Activated CD4-positive, alpha-beta memory T cell treated with anti-CD3 and anti-CD28 coated beads for 36 hours (primary cell): Measurements from ENCODE around the gene C19orf12. TPM values are rescaled to one million over a fixed set of nuclear protein-coding genes. Genes with fewer than 3 reads are reported as not detected.
"Not testable (repeated sequence)": the region's sequence is repeated elsewhere in the genome, so short reads cannot be mapped to it uniquely, and the experiment has no call there.

ENCODE experiments used
- CTCF ChIA-PET: fragments of 350-600 bp; sonication (Branson Sonifier 250); formaldehyde crosslinking; loops from one replicate; lab custom pipeline; 2021; ENCODE audit warnings: antibody characterized with exemption, inconsistent platforms; lab: Charles Lee
- POLR2A ChIA-PET: fragments of 350-600 bp; sonication (Branson Sonifier 250); formaldehyde crosslinking; loops from one replicate; lab custom pipeline; 2021; ENCODE audit warnings: antibody characterized with exemption; lab: Charles Lee
- DNase-seq: peaks from one replicate; pipeline ENCODE4 v3.0.0-alpha.2; 2020
- H3K27ac Mint-ChIP-seq: one replicate; pipeline ENCODE4 v1.8.0; 2021; ENCODE audit warnings: mixed read lengths
- H3K27me3 Mint-ChIP-seq: one replicate; pipeline ENCODE4 v1.8.0; 2021; ENCODE audit warnings: mixed read lengths
- H3K36me3 Mint-ChIP-seq: one replicate; pipeline ENCODE4 v1.8.0; 2021; ENCODE audit warnings: mixed read lengths
- H3K4me1 Mint-ChIP-seq: one replicate; pipeline ENCODE4 v1.8.0; 2021; ENCODE audit warnings: low read depth, mixed read lengths
- H3K4me3 Mint-ChIP-seq: one replicate; pipeline ENCODE4 v1.8.0; 2021; ENCODE audit warnings: mild to moderate bottlenecking, mixed read lengths
- H3K9me3 Mint-ChIP-seq: one replicate; pipeline ENCODE4 v1.8.0; 2021; ENCODE audit warnings: mixed read lengths
- intact Hi-C: fragments of 100-400 bp; cut with micrococcal nuclease; formaldehyde crosslinking; loops from one replicate; pipeline ENCODE4 v1.15.1; 2023
- total RNA-seq, 2 experiments: library from RNA; stranded (reverse); gene quantifications; one replicate each; pipeline ENCODE4 v1.2.3, GENCODE V29; 2021

Gene C19orf12
- total RNA-seq, 2 experiments from 2014 or later: 32.6 to 32.8 TPM

- no peak overlapping the region for H3K4me3 Mint-ChIP-seq
- H3K27me3 Mint-ChIP-seq: peaks cover 18% of the 10 kb centered on the region
- no peaks in the 10 kb centered on the region for H3K9me3 Mint-ChIP-seq
- intact Hi-C loops: no loop called here
- H3K4me1 Mint-ChIP-seq: peaks cover 3% of the 10 kb centered on the region
- ChIA-PET POLR2A (no interaction called here), CTCF (interaction anchor here (1.3 to 2.7 kb wide), 4 partner anchors 8 to 148 kb away, joined by 3 to 23 read pairs (median 6); no protein-coding TSS in a partner anchor)
- peak; percentile 30 for DNase-seq
- H3K27ac Mint-ChIP-seq: no peak overlapping the region
- H3K36me3 Mint-ChIP-seq: no peaks in the 10 kb centered on the region
Measured at GRCh38 chr19:29724102-29724641, 9.1 kb upstream of the C19orf12 start.

- Mint-ChIP-seq H3K27me3 (no peaks in the 10 kb centered on the region), H3K27ac (no peak overlapping the region), H3K36me3 (peaks cover 10% of the 10 kb centered on the region), H3K4me3 (no peak overlapping the region), H3K9me3 (no peaks in the 10 kb centered on the region), H3K4me1 (peaks cover 32% of the 10 kb centered on the region)
- intact Hi-C loops: loop anchor here (10.0 kb wide), 1 partner anchor 192 kb away; the partner anchor contains the start of gene VSTM2B
- POLR2A ChIA-PET: interaction anchor here (0.6 to 2.8 kb wide), 6 partner anchors 14 to 121 kb away, joined by 3 to 19 read pairs (median 5); partner anchors contain the start of gene POP4
- DNase-seq: no peak
- CTCF ChIA-PET: interaction anchor here (0.8 to 8.5 kb wide), 37 partner anchors 9 to 1640 kb away, joined by 3 to 192 read pairs (median 6); partner anchors contain the start of genes PLEKHF1 and POP4
Measured at GRCh38 chr19:29717051-29717450, 2.0 kb upstream of the C19orf12 start.

- Mint-ChIP-seq H3K4me3 (peak overlapping the region; percentile 87), H3K4me1 (peaks cover 41% of the 10 kb centered on the region), H3K9me3 (no peaks in the 10 kb centered on the region), H3K27ac (peak overlapping the region; percentile 98), H3K27me3 (no peaks in the 10 kb centered on the region), H3K36me3 (peaks cover 12% of the 10 kb centered on the region)
- POLR2A ChIA-PET: interaction anchor here (0.6 to 2.8 kb wide), 15 partner anchors 8 to 226 kb away, joined by 3 to 19 read pairs (median 4); partner anchors contain the start of genes PLEKHF1, POP4 and URI1
- CTCF ChIA-PET: interaction anchor here (0.7 to 8.5 kb wide), 46 partner anchors 9 to 1641 kb away, joined by 3 to 192 read pairs (median 6); partner anchors contain the start of genes PLEKHF1, POP4 and URI1
- intact Hi-C loops: loop anchor here (1.0 to 10.0 kb wide), 5 partner anchors 22 to 191 kb away; partner anchors contain the start of genes POP4 and VSTM2B
- no peak for DNase-seq
Measured at GRCh38 chr19:29715701-29716581, 880 bp upstream of the C19orf12 start.

GRCh38 chr19:29714371-29714952, 599 bp downstream of the C19orf12 start:
- Mint-ChIP-seq H3K27ac (peak overlapping the region; percentile 81), H3K27me3 (no peaks in the 10 kb centered on the region), H3K4me1 (peaks cover 49% of the 10 kb centered on the region), H3K4me3 (peak overlapping the region; percentile 85), H3K36me3 (peaks cover 12% of the 10 kb centered on the region), H3K9me3 (no peaks in the 10 kb centered on the region)
- ChIA-PET POLR2A (interaction anchor here (0.7 to 2.8 kb wide), 11 partner anchors 8 to 187 kb away, joined by 3 to 19 read pairs (median 5); partner anchors contain the start of gene POP4), CTCF (interaction anchor here (0.6 to 8.5 kb wide), 11 partner anchors 16 to 106 kb away, joined by 3 to 192 read pairs (median 8); partner anchors contain the start of genes PLEKHF1 and POP4)
- DNase-seq: no peak
- intact Hi-C loops: loop anchor here (1.0 to 10.0 kb wide), 3 partner anchors 9 to 190 kb away; partner anchors contain the start of gene VSTM2B

GRCh38 chr19:29712744-29713516, 2.1 kb downstream of the C19orf12 start:
- Mint-ChIP-seq H3K4me1 (peaks cover 55% of the 10 kb centered on the region), H3K27me3 (no peaks in the 10 kb centered on the region), H3K27ac (peak overlapping the region; percentile 81), H3K9me3 (no peaks in the 10 kb centered on the region), H3K4me3 (peak overlapping the region; percentile 85), H3K36me3 (peaks cover 14% of the 10 kb centered on the region)
- intact Hi-C loops: loop anchor here (10.0 kb wide), 1 partner anchor 188 kb away; the partner anchor contains the start of gene VSTM2B
- DNase-seq: no peak
- ChIA-PET POLR2A (interaction anchor here (0.7 to 2.1 kb wide), 6 partner anchors 40 to 107 kb away, joined by 3 to 6 read pairs (median 4); partner anchors contain the start of gene POP4), CTCF (interaction anchor here (1.3 to 8.5 kb wide), 8 partner anchors 17 to 104 kb away, joined by 3 to 192 read pairs (median 10); partner anchors contain the start of genes PLEKHF1 and POP4)

- peaks cover 20% of the 10 kb centered on the region for H3K36me3 Mint-ChIP-seq
- no peaks in the 10 kb centered on the region for H3K27me3 Mint-ChIP-seq
- POLR2A ChIA-PET: interaction anchor here (0.7 to 2.1 kb wide), 2 partner anchors 46 to 106 kb away, joined by 3 to 6 read pairs; partner anchors contain the start of genes PLEKHF1 and POP4
- H3K4me1 Mint-ChIP-seq: peaks cover 53% of the 10 kb centered on the region
- no peak overlapping the region for H3K4me3 Mint-ChIP-seq
- peak overlapping the region; percentile 47 for H3K27ac Mint-ChIP-seq
- no peaks in the 10 kb centered on the region for H3K9me3 Mint-ChIP-seq
- DNase-seq: no peak
- CTCF ChIA-PET: interaction anchor here (0.9 to 8.5 kb wide), 6 partner anchors 19 to 161 kb away, joined by 3 to 192 read pairs (median 8); partner anchors contain the start of gene POP4
- intact Hi-C loops: loop anchor here (10.0 kb wide), 1 partner anchor 187 kb away; the partner anchor contains the start of gene VSTM2B
Measured at GRCh38 chr19:29711584-29712132, 3.4 kb downstream of the C19orf12 start.

GRCh38 chr19:29709440-29709798, 5.6 kb downstream of the C19orf12 start:
- H3K27ac Mint-ChIP-seq, H3K4me3 Mint-ChIP-seq, DNase-seq, CTCF ChIA-PET, H3K27me3 Mint-ChIP-seq, intact Hi-C loops, POLR2A ChIA-PET, H3K9me3 Mint-ChIP-seq: not testable (repeated sequence)
- H3K36me3 Mint-ChIP-seq: peaks cover 24% of the 10 kb centered on the region
- H3K4me1 Mint-ChIP-seq: peaks cover 65% of the 10 kb centered on the region

GRCh38 chr19:29708554-29709439, 6.3 kb downstream of the C19orf12 start:
- peaks cover 64% of the 10 kb centered on the region for H3K4me1 Mint-ChIP-seq
- no peak overlapping the region for H3K4me3 Mint-ChIP-seq
- CTCF ChIA-PET: no interaction called here
- intact Hi-C loops: no loop called here
- no peaks in the 10 kb centered on the region for H3K27me3 Mint-ChIP-seq
- H3K27ac Mint-ChIP-seq: no peak overlapping the region
- POLR2A ChIA-PET: no interaction called here
- no peaks in the 10 kb centered on the region for H3K9me3 Mint-ChIP-seq
- peaks cover 27% of the 10 kb centered on the region for H3K36me3 Mint-ChIP-seq
- no peak for DNase-seq

GRCh38 chr19:29706635-29707034, 8.4 kb downstream of the C19orf12 start:
- no peak for DNase-seq
- peaks cover 15% of the 10 kb centered on the region for H3K36me3 Mint-ChIP-seq
- CTCF ChIA-PET: interaction anchor here (1.5 to 2.3 kb wide), 5 partner anchors 10 to 96 kb away, joined by 3 to 17 read pairs (median 7); no protein-coding TSS in a partner anchor
- intact Hi-C loops: no loop called here
- peaks cover 45% of the 10 kb centered on the region for H3K4me1 Mint-ChIP-seq
- no peaks in the 10 kb centered on the region for H3K27me3 Mint-ChIP-seq
- peak overlapping the region; percentile 95 for H3K27ac Mint-ChIP-seq
- POLR2A ChIA-PET: interaction anchor here (1.6 to 2.2 kb wide), 2 partner anchors 8 to 9 kb away, joined by 3 to 5 read pairs; partner anchors contain the start of gene C19orf12
- no peak overlapping the region for H3K4me3 Mint-ChIP-seq
- H3K9me3 Mint-ChIP-seq: no peaks in the 10 kb centered on the region
